HL-60/S4 treated with retinoic acid at 250 ng/mL for 4 days and 3 days (cell line): ENCODE results near the gene MYO18A.
"Not testable (repeated sequence)": the region's sequence is repeated elsewhere in the genome, so short reads cannot be mapped to it uniquely, and the experiment has no call there.

ENCODE experiments used
- in situ Hi-C: fragments of 300-500 bp; cut with MboI; formaldehyde crosslinking; loops from 2 replicates; pipeline ENCODE4 v1.7.0; 2022; ENCODE audit warnings: low sequenced_read_pairs

The MYO18A gene, protein sequence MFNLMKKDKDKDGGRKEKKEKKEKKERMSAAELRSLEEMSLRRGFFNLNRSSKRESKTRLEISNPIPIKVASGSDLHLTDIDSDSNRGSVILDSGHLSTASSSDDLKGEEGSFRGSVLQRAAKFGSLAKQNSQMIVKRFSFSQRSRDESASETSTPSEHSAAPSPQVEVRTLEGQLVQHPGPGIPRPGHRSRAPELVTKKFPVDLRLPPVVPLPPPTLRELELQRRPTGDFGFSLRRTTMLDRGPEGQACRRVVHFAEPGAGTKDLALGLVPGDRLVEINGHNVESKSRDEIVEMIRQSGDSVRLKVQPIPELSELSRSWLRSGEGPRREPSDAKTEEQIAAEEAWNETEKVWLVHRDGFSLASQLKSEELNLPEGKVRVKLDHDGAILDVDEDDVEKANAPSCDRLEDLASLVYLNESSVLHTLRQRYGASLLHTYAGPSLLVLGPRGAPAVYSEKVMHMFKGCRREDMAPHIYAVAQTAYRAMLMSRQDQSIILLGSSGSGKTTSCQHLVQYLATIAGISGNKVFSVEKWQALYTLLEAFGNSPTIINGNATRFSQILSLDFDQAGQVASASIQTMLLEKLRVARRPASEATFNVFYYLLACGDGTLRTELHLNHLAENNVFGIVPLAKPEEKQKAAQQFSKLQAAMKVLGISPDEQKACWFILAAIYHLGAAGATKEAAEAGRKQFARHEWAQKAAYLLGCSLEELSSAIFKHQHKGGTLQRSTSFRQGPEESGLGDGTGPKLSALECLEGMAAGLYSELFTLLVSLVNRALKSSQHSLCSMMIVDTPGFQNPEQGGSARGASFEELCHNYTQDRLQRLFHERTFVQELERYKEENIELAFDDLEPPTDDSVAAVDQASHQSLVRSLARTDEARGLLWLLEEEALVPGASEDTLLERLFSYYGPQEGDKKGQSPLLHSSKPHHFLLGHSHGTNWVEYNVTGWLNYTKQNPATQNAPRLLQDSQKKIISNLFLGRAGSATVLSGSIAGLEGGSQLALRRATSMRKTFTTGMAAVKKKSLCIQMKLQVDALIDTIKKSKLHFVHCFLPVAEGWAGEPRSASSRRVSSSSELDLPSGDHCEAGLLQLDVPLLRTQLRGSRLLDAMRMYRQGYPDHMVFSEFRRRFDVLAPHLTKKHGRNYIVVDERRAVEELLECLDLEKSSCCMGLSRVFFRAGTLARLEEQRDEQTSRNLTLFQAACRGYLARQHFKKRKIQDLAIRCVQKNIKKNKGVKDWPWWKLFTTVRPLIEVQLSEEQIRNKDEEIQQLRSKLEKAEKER (N-terminal part only)

DNA sequence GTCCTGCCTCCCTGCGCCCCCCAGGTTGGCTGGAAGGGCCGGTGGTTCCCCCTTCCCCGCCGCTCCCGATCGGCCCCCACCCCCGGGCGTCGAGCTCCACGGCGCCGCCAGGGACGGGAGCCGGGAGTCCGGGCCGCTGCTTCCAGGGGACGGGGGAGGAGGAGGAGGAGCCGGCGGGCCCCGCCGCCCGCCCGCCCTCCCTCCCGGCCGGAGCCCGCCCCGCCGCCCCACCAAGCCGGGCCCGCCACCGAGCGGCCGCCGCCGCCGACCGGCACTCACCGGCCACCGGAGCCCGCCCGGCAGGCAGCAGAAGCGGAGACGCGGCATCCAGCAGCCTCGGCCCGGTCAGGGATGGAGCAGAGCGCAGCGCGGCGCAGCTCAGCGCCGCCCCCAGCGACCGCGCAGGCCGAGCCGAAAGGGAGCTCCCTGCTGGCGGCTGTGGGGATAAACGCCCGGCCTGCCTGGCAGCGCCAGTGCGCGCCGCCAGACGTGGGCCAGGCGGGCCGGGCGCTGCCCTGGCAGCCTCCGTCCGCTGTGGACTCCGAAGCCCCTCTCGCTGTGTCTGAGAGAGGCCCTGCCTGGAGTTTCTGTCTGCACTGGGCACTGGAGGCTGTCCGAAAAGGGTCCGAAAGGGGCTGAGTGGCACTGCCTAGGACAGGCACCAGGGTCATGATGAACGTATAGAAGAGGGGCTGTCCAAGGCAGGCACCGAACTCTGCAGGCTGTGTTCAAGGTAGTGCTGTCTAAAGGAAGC lies at the start of gene MYO18A:
MYO18A (minus strand) TSS at position 365 of the 754 bp plus-strand sequence. CDS start 13,458 bp downstream, outside the sequence.
- in situ Hi-C loops, result no loop called here

DNA sequence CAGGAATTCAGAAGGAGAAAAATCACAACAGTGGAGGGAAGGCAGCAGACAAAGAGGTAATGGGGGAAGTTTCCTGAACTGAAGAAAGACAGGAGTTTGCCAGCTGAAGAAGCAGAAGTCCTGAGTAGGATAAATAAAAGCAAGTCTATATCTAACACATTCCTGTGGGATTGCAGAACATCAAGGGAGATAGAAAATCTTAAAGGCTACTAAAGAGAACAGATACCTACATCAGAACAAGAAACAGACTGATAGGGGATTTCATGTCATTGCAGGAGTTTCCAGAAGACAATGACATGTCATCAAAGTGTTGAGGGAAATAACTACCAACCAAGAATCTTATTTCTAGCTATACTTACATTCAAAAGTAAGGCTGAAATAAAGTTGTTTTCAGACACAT lies 45.2 kb upstream of the MYO18A start:
- in situ Hi-C loops, result no loop called here

DNA sequence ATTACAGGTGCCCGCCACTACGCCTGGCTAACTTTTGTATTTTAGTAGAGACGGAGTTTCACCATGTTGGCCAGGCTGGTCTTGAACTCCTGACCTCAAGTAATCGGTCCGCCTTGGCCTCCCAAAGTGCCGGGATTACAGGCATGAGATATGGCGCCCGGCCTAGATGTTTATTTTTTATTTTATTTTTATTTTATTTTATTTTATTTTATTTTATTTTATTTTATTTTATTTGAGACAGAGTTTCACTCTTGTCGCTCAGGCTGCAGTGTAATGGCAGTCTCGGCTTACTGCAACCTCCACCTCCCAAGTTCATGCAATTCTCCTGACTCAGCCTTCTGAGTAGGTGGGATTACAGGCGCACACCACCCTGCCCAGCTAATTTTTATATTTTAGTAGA lies 41.1 kb upstream of the MYO18A start:
- in situ Hi-C loops, result not testable (repeated sequence)

DNA sequence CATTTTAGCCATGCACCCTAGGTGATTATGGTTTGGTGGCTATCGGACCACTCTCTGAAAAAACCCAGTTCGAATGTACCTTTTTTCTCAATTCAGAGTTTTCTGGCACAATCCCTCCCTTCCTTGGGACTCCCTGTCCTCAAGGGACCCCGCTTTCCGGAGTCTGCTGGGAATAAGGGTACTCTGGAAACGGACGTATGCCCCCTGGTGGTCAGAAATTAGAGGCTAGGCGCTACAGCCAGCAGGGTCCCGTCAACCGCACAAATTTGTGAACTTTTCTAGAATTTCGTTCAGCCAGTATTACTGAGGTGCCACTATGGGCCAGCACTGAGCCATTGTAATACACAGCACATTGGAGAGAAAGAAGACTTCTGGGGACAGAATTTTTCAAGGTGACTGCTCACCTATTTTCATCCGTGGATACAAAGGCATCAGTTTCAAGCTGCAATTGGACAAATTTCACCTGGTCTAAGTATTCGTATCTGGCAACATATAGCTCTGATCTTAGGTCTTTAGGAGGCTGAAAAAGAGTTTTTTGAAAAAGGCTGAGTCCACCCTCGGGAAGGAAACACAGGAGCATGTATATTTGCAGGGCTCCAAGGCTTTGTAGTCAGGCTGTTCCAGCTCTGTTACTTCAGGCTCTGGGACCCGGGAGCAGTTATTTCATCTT lies 39.3 kb upstream of the MYO18A start:
- in situ Hi-C loops, result no loop called here

DNA sequence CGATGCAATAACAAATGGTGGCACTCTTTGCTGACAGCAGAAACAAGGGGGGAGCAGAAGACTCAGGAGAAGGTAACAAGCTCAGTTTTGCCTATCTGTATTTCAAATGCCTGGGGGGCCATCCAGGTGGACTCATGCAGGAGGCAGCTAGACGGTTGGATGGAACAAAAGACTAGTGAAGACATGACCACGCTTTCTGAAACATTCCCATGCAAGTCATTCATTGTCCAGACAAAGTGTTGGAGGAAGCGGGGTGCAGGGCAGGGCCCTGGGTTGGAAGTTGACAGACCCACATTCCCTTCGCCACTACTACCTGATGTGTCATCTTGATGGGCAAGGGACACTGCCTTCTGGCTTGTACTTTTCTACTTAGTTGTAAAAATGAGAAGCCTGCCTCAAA lies 36.7 kb upstream of the MYO18A start:
- in situ Hi-C loops, result no loop called here

DNA sequence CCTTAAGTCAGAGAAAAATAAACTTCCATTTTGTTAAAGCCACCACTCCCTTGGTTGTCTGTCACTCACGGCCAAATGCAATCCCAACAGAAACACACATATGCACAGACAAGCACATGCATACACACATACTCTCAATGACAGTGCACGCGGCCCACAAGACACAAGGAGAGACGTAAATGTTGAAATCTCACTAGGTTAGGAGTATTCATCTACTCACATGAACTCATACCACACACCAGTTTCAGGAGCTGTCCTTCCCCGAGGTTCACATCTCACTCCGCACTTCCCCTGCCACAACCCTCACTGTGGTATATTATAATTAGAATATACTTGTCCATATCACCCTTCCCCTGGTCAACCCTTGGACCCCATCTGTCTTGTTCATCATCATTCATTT lies 36.0 kb upstream of the MYO18A start:
- in situ Hi-C loops, result no loop called here

DNA sequence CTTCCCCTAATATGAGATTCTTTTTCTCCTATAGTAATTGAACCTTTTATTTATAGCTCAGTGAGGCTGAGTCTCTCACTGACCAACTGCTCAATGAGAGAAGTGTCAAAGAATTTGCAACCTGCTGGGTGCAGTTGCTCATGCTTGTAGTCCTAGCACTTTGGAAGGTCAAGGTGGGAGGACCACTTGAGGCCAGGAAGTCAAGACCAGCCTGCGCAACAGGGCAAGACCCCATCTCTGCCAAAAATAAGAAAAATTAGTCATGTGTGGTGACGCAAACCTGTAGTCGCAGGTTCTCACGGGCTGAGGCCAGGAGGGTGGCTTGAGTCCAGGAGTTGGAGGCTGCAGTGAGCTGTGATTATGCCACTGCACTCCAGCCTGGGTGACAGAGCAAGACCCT lies 35.5 kb upstream of the MYO18A start:
- in situ Hi-C loops, result no loop called here

GRCh38 chr17:29215174-29215573 lies 35.0 kb upstream of the MYO18A start:
- in situ Hi-C loops, result no loop called here

- in situ Hi-C loops, result no loop called here
Observed at GRCh38 chr17:29214215-29215146, 34.3 kb upstream of the MYO18A start.

DNA sequence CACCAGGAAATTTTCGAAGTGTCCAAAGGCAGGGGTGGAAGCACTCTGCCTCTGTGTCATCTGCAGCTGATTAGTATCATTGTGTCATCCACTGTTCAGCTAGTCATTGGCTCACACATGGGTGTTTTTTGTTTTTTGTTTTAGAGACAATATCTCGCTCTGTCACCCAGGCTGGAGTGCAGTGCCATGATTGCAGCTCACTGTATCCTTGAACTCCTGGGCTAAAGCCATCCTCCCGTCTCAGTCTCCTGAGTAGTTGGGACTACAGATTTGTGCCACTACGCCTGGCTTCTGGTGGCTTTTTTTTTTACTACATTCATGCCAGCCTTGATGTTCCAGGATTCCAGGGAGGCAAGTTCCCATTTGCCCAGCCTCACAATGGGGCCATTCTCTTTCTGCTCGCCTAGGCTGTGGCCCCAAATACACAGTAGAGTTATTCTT lies 32.5 kb upstream of the MYO18A start:
- in situ Hi-C loops, result no loop called here

DNA sequence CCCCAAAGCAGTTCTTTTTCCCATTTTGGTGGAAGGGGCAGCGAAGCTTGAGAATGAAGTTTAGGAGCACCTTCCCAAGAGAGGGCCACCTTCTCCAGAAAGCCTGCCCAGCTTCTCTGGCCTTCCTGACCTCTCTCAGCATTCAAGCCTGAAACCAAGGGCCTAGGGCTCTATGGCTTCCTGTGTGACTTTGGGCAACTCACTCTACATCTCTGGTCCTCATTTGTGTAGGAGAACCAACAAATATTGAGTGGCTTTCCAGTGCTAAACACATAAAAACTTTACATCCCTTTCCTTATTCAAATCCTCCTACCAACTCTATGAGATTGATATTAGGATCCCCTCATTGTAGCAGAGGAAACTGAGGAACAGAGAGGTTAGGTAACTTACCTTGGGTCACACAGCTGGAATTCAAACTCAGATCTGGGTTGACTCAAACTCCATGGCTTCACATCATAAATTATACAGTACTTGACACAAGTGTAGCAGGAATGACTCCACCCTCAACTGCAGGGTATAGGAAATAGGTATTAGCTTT lies 32.0 kb upstream of the MYO18A start:
- in situ Hi-C loops, result no loop called here

DNA sequence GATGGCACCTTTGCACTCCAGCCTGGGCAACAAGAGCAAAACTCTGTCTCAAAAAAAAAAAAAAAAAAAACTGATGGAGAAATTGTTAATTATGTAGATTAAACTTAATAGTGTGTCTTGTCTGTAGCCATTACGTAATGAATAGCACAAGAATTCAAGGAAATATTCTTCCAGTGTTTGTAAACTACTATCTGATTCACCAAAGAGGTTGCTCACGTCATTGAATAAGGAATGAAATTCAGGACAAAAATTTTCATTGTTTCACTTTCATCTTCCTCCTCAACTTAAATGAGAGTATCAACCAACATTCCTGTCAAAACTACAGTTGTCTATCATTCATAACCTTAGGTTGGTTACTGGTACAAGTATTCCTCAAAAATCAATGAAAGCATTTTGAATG lies 30.7 kb upstream of the MYO18A start:
- in situ Hi-C loops, result no loop called here

DNA sequence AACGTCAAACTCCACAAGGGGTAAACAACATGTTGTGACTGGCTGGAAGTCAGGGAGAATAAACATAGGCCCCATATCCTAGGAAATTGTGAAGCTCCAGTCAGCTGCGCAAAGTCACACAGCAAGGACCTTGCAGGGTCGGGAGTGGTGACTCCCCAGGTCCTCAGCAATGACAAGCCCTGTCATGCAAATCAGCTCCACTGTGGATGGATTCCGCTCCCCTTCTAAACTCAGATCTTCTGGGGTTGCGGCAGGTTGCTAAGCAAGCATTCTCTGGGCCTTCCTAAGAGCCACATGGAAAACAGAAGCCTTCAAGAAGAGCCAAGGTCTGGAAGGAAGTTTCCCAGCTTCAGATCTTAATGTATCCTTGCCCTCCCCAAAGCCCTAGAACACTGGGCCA lies 28.9 kb upstream of the MYO18A start:
- in situ Hi-C loops, result no loop called here

- in situ Hi-C loops, result no loop called here
Observed at GRCh38 chr17:29207975-29208374, 27.8 kb upstream of the MYO18A start.

DNA sequence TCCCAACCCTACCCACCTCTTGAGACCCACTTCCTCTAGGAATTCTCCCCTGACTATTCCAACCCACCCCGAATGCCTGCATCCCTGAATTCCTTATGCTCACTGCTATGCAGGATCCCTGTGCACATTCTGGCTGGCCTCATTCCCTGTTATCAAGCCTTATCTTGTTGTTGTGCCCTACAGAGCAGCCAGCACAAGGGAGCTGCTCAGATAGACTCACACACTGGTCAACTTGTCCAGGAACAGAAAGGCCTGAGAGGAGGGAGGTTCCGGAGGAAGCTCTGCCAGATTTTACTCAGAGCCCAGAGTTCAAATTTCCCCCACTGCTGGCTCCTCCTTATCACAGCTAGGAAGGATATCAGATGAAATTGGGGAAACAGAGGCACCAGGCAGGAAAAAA lies 24.8 kb upstream of the MYO18A start:
- in situ Hi-C loops, result no loop called here

GRCh38 chr17:29204068-29204804 lies 24.0 kb upstream of the MYO18A start:
- in situ Hi-C loops, result not testable (repeated sequence)

GRCh38 chr17:29197516-29198272 lies 17.5 kb upstream of the MYO18A start:
- in situ Hi-C loops, result no loop called here
